ENCODE results near the gene SP6.

Gene SP6

DNA sequence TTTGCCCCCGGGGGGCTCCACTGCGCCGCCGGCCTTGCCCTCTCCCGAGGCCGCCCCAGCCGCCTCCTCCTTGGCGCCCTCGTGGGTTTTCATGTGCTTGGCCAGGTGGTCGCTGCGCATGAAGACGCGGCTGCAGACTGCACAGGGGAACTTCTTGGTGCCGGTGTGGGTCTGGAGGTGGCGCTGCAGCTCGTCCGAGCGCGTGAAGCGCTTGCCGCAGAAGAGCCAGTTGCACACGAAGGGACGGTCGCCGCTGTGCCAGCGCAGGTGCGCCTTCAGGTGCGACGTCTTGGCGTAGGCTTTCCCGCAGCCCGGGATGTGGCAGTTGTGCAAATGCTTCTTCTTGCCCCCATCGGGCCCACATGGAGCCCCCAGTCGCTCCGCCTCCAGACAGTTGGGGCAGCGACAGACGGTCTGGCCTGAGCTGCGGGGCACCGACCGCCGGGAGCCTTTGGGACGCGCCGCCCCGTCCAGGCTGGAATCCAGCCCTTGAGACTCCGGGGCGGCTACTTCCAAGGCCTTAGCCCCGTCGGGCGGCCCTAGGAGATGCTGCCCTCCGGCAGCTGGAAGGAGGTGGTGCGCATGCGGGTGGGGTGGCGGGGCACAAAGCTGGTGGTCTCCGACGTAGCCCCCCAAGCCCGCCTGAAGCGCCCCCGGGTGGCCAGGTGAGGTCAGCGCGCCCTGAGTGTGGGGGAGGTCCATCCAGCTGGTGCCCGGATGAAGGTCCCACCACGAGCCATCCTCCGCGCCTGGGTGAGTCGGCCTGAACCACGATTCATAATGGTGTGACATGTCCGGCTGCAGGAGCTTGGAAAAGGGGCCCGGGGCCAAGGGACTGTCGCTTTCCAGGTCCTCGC, 3.4 kb downstream of the SP6 start:
- in situ Hi-C loops (cut with MboI; ENCODE audit: low pct_unique_long_range_greater_than_20kb, low sequenced_read_pairs, unreplicated experiment), result no loop called here
- no peak for DNase-seq (ENCODE audit: low spot score)
- TF ChIP-seq, protein P1, sequence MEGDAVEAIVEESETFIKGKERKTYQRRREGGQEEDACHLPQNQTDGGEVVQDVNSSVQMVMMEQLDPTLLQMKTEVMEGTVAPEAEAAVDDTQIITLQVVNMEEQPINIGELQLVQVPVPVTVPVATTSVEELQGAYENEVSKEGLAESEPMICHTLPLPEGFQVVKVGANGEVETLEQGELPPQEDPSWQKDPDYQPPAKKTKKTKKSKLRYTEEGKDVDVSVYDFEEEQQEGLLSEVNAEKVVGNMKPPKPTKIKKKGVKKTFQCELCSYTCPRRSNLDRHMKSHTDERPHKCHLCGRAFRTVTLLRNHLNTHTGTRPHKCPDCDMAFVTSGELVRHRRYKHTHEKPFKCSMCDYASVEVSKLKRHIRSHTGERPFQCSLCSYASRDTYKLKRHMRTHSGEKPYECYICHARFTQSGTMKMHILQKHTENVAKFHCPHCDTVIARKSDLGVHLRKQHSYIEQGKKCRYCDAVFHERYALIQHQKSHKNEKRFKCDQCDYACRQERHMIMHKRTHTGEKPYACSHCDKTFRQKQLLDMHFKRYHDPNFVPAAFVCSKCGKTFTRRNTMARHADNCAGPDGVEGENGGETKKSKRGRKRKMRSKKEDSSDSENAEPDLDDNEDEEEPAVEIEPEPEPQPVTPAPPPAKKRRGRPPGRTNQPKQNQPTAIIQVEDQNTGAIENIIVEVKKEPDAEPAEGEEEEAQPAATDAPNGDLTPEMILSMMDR (IDR thresholded peaks at IDR 0.05; ENCODE audit: extremely low read depth, insufficient read depth, missing control alignments), result peak; percentile 26

DNA sequence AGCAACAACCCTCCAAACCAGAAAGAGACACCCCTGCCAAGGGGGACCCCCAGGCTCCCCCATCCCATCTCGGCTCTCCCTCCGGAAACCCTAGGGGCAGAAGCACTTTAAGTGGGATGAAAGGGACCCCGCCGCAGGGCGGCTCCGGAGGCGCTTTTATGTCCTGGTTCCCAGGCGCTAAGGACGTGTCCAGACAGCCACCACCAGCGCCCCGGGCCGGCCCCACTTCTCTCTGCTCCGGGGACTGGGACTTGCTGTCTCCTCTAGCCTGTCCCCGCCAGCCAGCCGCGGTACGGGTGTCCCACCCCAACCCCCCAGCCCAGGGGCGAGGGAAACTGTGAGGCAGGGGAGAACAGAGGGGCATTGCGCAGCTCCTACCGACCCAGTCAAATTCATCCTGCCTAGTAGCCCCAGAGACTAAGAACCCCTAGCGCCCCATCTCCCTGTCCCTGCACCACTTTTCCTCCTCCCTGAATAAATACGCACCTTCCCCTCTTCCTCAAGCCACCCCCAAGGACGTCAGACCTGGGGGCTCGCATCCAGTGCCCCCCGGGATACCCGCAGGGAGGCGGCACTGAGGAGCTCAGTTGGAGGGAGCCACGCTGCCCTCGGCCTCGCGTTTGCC, 4.1 kb downstream of the SP6 start:
- no peak for DNase-seq (ENCODE audit: low spot score)
- TF ChIP-seq, protein P1 (IDR thresholded peaks at IDR 0.05; ENCODE audit: extremely low read depth, insufficient read depth, missing control alignments), result no peak
- in situ Hi-C loops (cut with MboI; ENCODE audit: low pct_unique_long_range_greater_than_20kb, low sequenced_read_pairs, unreplicated experiment), result no loop called here

DNA sequence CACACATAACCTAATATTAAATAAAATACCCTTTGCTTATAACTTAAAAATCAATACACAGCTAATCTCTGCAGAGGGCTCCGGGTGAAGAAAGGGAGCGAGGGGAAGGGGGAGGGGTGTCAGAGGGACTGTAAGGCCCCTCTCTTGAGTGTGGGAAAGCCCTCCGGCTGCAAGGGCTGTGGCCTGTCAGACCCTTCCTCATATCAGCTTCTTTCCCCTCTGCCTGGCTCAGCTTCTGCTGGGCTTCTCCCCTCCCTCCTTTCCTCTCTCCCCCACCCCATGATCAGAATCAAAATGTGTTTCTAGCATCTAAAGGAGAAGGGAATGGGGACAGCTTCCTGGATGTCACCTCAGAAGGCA, 5.3 kb downstream of the SP6 start:
- TF ChIP-seq, protein P1 (IDR thresholded peaks at IDR 0.05; ENCODE audit: extremely low read depth, insufficient read depth, missing control alignments), result no peak
- in situ Hi-C loops (cut with MboI; ENCODE audit: low pct_unique_long_range_greater_than_20kb, low sequenced_read_pairs, unreplicated experiment), result no loop called here
- DNase-seq (ENCODE audit: low spot score), result no peak

DNA sequence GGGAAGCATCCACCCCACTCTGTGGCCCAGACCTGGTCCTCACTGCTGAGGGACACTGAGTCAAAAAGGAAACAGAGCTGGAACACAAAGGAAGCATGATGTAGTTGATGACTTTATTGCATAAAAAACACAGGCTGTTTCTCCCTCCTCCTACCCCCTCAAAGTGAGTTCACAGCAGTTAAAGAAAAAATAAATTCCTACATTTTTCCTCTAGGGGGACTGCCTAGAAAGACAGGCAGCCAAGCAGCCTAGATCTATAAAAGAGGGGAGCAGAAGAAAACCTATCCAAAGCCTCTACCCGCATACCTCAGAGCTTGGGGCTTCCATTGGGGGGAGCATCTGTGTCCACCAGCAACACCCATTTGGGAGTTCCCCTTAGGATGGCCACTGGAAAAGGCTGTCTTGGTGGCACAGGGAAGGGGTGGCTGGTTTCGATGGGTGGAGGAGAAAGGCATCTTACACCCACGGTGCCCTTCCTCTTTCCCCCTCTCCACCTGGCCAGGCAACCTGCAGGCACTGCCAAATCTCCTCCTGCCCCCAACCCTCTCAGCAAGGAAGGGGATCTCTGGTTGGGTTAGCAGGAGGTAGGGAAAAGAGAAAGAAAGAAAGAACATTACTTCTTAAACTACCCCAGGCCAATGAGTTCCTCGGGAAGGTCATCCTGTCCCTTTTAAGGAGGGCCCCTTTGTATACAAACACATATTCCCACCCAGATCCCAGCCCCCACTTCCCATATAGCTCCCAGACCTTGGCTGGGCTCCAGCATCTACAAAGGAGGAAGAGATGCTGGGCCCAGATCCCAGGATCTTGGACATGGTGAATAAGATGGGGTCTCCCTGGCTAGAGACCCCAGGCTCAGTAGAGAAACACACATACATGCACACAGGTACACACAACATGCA, 5.9 kb downstream of the SP6 start:
- DNase-seq (ENCODE audit: low spot score), result no peak
- TF ChIP-seq, protein P1 (IDR thresholded peaks at IDR 0.05; ENCODE audit: extremely low read depth, insufficient read depth, missing control alignments), result no peak
- in situ Hi-C loops (cut with MboI; ENCODE audit: low pct_unique_long_range_greater_than_20kb, low sequenced_read_pairs, unreplicated experiment), result loop anchor here (5.0 kb wide), 1 partner anchor 47 kb away; no protein-coding TSS in a partner anchor

DNA sequence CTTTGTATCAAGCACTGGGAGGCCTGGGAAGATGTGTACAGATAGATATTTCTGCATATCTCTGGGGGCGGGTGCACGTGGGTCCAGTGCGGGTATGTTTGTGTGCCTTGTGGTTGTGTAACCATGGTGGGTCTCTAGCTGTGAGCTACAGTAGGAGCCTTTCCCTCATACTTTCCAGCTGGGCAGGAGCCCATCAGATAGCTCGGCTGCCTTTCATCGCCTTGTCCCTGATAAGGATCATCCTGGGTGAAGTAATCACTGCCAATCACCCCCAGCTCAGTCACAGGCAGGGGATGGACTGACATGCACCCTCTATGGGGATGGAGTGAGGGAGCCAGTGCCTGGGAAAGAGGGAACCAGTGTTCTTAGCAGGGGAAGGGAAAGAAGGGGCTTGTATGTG, 6.7 kb downstream of the SP6 start:
- in situ Hi-C loops (cut with MboI; ENCODE audit: low pct_unique_long_range_greater_than_20kb, low sequenced_read_pairs, unreplicated experiment), result loop anchor here (5.0 kb wide), 1 partner anchor 48 kb away; no protein-coding TSS in a partner anchor
- DNase-seq (ENCODE audit: low spot score), result no peak
- TF ChIP-seq, protein P1 (IDR thresholded peaks at IDR 0.05; ENCODE audit: extremely low read depth, insufficient read depth, missing control alignments), result no peak

DNA sequence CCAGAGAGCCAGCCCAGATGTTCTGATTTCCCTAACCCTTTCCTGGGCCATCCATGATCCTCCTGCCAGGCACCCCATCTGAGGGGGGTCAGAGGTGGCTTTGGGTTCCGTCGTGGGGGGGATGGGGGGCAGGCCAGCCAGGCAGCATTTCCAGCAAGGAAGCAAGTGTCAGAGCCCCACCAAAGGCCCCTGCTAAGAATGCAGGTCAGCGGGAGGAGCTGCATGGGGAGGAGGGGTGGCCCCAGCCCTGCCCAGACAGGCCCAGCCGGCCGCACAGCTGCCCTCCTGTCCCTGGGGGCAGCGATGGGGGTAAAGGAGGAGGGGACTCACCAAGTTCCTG, 7.6 kb downstream of the SP6 start:
- no peak for DNase-seq (ENCODE audit: low spot score)
- in situ Hi-C loops (cut with MboI; ENCODE audit: low pct_unique_long_range_greater_than_20kb, low sequenced_read_pairs, unreplicated experiment), result loop anchor here (5.0 kb wide), 1 partner anchor 49 kb away; no protein-coding TSS in a partner anchor

More for the DNA sequence above, 7.6 kb downstream of the SP6 start:
- TF ChIP-seq, protein P1 (IDR thresholded peaks at IDR 0.05; ENCODE audit: extremely low read depth, insufficient read depth, missing control alignments), result no peak

All from GM13977 (cell line).